HEK293 (cell line): ENCODE results near the gene NPW.

Experiments used
- GLIS1 ChIP-seq: fragments of 450-650 bp; formaldehyde crosslinking; IDR thresholded peaks from 2 replicates; pipeline ENCODE4 v1.5.1; 2016; ENCODE audit warnings: missing biosample characterization, missing genetic modification characterization
- KLF1 ChIP-seq: fragments of 450-650 bp; formaldehyde crosslinking; IDR thresholded peaks from 2 replicates; pipeline ENCODE4 v1.5.1; 2016; ENCODE audit warnings: missing biosample characterization, missing genetic modification characterization
- KLF16 ChIP-seq: fragments of 450-650 bp; formaldehyde crosslinking; IDR thresholded peaks from 2 replicates; pipeline ENCODE4 v1.5.1; 2017; ENCODE audit warnings: missing biosample characterization, missing genetic modification characterization
- OVOL3 ChIP-seq: fragments of 450-650 bp; formaldehyde crosslinking; IDR thresholded peaks from 2 replicates; pipeline ENCODE4 v1.5.1; 2016; ENCODE audit warnings: missing biosample characterization, missing genetic modification characterization
- SP2 ChIP-seq: fragments of 450-650 bp; formaldehyde crosslinking; IDR thresholded peaks from 2 replicates; pipeline ENCODE4 v1.5.1; 2016; ENCODE audit warnings: missing biosample characterization, missing genetic modification characterization
- ZBTB7A ChIP-seq: fragments of 450-650 bp; formaldehyde crosslinking; IDR thresholded peaks from 2 replicates; pipeline ENCODE4 v1.5.1; 2016; ENCODE audit warnings: low read depth, missing biosample characterization, missing genetic modification characterization
- ZFHX2 ChIP-seq: fragments of 450-650 bp; formaldehyde crosslinking; conservative IDR thresholded peaks from 2 replicates; pipeline ENCODE4 v1.5.1; 2016; ENCODE audit warnings: missing biosample characterization, missing genetic modification characterization
- ZIC2 ChIP-seq: fragments of 450-650 bp; formaldehyde crosslinking; IDR thresholded peaks from 2 replicates; pipeline ENCODE4 v1.5.1; 2016; ENCODE audit warnings: missing biosample characterization, missing genetic modification characterization
- ZNF10 ChIP-seq: fragments of 450-650 bp; formaldehyde crosslinking; IDR thresholded peaks from 2 replicates; pipeline ENCODE4 v1.5.1; 2017; ENCODE audit warnings: missing biosample characterization, missing genetic modification characterization
- ZNF114 ChIP-seq: fragments of 450-650 bp; formaldehyde crosslinking; IDR thresholded peaks from 2 replicates; pipeline ENCODE4 v1.5.0; 2017; ENCODE audit warnings: missing biosample characterization, missing genetic modification characterization
- ZNF133 ChIP-seq: fragments of 450-650 bp; formaldehyde crosslinking; IDR thresholded peaks from 2 replicates; pipeline ENCODE4 v1.5.1; 2016; ENCODE audit warnings: missing biosample characterization, missing genetic modification characterization
- ZNF2 ChIP-seq: fragments of 450-650 bp; formaldehyde crosslinking; IDR thresholded peaks from 2 replicates; pipeline ENCODE4 v1.5.1; 2016; ENCODE audit warnings: missing biosample characterization, missing genetic modification characterization
- ZNF223 ChIP-seq: fragments of 450-650 bp; formaldehyde crosslinking; IDR thresholded peaks from 2 replicates; pipeline ENCODE4 v1.5.1; 2016; ENCODE audit warnings: missing biosample characterization, missing genetic modification characterization
- ZNF302 ChIP-seq: fragments of 450-650 bp; formaldehyde crosslinking; IDR thresholded peaks from 2 replicates; pipeline ENCODE4 v1.5.1; 2016; ENCODE audit warnings: missing biosample characterization, missing genetic modification characterization, low read depth
- ZNF354C ChIP-seq: fragments of 450-650 bp; formaldehyde crosslinking; IDR thresholded peaks from 2 replicates; pipeline ENCODE4 v1.5.1; 2016; ENCODE audit warnings: missing biosample characterization, missing genetic modification characterization, low read depth, borderline replicate concordance
- ZNF394 ChIP-seq: fragments of 450-650 bp; formaldehyde crosslinking; IDR thresholded peaks from 2 replicates; pipeline ENCODE4 v1.5.1; 2016; ENCODE audit warnings: missing biosample characterization, missing genetic modification characterization, mild to moderate bottlenecking, moderate library complexity, borderline replicate concordance
- ZNF514 ChIP-seq: fragments of 450-650 bp; formaldehyde crosslinking; IDR thresholded peaks from 2 replicates; pipeline ENCODE4 v1.5.1; 2016; ENCODE audit warnings: missing biosample characterization, missing genetic modification characterization
- ZNF529 ChIP-seq: fragments of 450-650 bp; formaldehyde crosslinking; IDR thresholded peaks from 2 replicates; pipeline ENCODE4 v1.5.1; 2017; ENCODE audit warnings: missing genetic modification characterization, missing biosample characterization; ENCODE audit not compliant: insufficient replicate concordance
- ZNF629 ChIP-seq: fragments of 450-650 bp; formaldehyde crosslinking; IDR thresholded peaks from 2 replicates; pipeline ENCODE4 v1.5.1; 2017; ENCODE audit warnings: missing biosample characterization, missing genetic modification characterization
- ZNF654 ChIP-seq: fragments of 450-650 bp; formaldehyde crosslinking; IDR thresholded peaks from 2 replicates; pipeline ENCODE4 v1.5.1; 2016; ENCODE audit warnings: low read depth, missing biosample characterization, missing genetic modification characterization
- ZNF76 ChIP-seq: fragments of 450-650 bp; formaldehyde crosslinking; IDR thresholded peaks from 2 replicates; pipeline ENCODE4; 2016; ENCODE audit warnings: low read depth, missing biosample characterization, missing genetic modification characterization, borderline replicate concordance
- TF ChIP-seq, protein P1 (sequence below): fragments of 450-650 bp; formaldehyde crosslinking; IDR thresholded peaks from 2 replicates; pipeline ENCODE4 v1.5.1; 2016; ENCODE audit warnings: missing biosample characterization, missing genetic modification characterization
- TF ChIP-seq, protein P2 (sequence below): fragments of 450-650 bp; formaldehyde crosslinking; IDR thresholded peaks from 2 replicates; pipeline ENCODE4 v1.5.1; 2016; ENCODE audit warnings: missing biosample characterization, missing genetic modification characterization
- TF ChIP-seq, protein P3 (sequence below): fragments of 450-650 bp; formaldehyde crosslinking; IDR thresholded peaks from 2 replicates; pipeline ENCODE4 v1.5.1; 2017; ENCODE audit warnings: missing biosample characterization, missing genetic modification characterization
- TF ChIP-seq, protein P4 (sequence below): fragments of 450-650 bp; formaldehyde crosslinking; IDR thresholded peaks from 2 replicates; pipeline ENCODE4; 2016; ENCODE audit warnings: missing biosample characterization, missing genetic modification characterization
- TF ChIP-seq, protein P5 (sequence below): fragments of 450-650 bp; formaldehyde crosslinking; IDR thresholded peaks from 2 replicates; pipeline ENCODE4 v1.5.1; 2016; ENCODE audit warnings: missing biosample characterization, missing genetic modification characterization
- TF ChIP-seq, protein P6 (sequence below): fragments of 450-650 bp; formaldehyde crosslinking; IDR thresholded peaks from 2 replicates; pipeline ENCODE4 v1.5.1; 2016; ENCODE audit warnings: missing biosample characterization, missing genetic modification characterization
- TF ChIP-seq, protein P7 (sequence below): fragments of 450-650 bp; formaldehyde crosslinking; IDR thresholded peaks from 2 replicates; pipeline ENCODE4 v1.5.1; 2017; ENCODE audit warnings: missing biosample characterization, missing genetic modification characterization
- TF ChIP-seq, protein P8 (sequence below): fragments of 450-650 bp; formaldehyde crosslinking; IDR thresholded peaks from 2 replicates; pipeline ENCODE4 v1.5.1; 2016; ENCODE audit warnings: missing biosample characterization, missing genetic modification characterization

The NPW gene

DNA sequence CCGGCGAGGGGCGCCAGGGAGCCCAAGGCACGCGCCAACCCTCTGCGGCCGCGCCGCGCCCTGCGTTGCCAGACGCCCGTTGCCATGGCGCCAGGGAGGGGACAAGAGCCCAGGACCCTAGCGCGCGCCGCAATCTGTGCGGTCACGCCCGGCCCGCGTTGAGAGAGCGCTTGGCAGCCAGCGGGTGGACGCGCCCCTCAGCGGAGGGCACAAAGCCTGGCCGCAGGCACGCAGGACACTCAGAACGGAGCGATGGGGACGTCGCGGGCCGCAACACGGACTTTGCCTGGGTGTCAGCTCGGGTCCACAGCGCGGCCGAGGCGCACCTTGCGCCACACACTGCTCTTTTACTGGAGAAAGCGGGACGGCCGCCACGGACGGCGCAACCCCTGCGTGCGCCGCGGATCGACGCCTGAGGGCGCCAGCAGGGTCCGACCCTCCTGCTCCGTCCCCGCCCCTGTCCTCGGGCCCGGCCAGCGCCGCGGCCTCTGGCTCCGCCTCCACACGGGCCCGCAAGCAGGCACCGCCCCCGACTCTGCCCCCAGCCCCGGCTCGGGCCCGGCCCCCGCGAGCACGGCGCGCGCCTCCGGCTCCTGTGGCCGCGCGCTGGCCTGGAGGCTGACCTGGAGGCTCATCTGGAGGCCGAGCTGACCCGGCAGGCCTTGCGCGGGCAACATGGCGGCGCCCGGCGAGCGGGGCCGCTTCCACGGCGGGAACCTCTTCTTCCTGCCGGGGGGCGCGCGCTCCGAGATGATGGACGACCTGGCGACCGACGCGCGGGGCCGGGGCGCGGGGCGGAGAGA, 35.8 kb upstream of the NPW start, which contains the start of gene GFER (continued):
- TF ChIP-seq, protein P1, sequence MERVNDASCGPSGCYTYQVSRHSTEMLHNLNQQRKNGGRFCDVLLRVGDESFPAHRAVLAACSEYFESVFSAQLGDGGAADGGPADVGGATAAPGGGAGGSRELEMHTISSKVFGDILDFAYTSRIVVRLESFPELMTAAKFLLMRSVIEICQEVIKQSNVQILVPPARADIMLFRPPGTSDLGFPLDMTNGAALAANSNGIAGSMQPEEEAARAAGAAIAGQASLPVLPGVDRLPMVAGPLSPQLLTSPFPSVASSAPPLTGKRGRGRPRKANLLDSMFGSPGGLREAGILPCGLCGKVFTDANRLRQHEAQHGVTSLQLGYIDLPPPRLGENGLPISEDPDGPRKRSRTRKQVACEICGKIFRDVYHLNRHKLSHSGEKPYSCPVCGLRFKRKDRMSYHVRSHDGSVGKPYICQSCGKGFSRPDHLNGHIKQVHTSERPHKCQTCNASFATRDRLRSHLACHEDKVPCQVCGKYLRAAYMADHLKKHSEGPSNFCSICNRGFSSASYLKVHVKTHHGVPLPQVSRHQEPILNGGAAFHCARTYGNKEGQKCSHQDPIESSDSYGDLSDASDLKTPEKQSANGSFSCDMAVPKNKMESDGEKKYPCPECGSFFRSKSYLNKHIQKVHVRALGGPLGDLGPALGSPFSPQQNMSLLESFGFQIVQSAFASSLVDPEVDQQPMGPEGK (tag by site-specific recombination), result peak; percentile 93
- TF ChIP-seq, protein P2, sequence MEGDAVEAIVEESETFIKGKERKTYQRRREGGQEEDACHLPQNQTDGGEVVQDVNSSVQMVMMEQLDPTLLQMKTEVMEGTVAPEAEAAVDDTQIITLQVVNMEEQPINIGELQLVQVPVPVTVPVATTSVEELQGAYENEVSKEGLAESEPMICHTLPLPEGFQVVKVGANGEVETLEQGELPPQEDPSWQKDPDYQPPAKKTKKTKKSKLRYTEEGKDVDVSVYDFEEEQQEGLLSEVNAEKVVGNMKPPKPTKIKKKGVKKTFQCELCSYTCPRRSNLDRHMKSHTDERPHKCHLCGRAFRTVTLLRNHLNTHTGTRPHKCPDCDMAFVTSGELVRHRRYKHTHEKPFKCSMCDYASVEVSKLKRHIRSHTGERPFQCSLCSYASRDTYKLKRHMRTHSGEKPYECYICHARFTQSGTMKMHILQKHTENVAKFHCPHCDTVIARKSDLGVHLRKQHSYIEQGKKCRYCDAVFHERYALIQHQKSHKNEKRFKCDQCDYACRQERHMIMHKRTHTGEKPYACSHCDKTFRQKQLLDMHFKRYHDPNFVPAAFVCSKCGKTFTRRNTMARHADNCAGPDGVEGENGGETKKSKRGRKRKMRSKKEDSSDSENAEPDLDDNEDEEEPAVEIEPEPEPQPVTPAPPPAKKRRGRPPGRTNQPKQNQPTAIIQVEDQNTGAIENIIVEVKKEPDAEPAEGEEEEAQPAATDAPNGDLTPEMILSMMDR (tag by site-specific recombination), result peak; percentile 91
- TF ChIP-seq ZFHX2 (tag by site-specific recombination) (no peak), GLIS1 (tag by site-specific recombination) (no peak), ZNF76 (peak; percentile 87), KLF16 (peak; percentile 94), ZNF629 (tag by site-specific recombination) (peak; percentile 52), ZNF529 (tag by site-specific recombination) (no peak), ZNF2 (tag by site-specific recombination) (peak; percentile 69), ZNF223 (tag by site-specific recombination) (no peak), SP2 (tag by site-specific recombination) (peak; percentile 57), ZNF133 (tag by site-specific recombination) (no peak), OVOL3 (tag by site-specific recombination) (no peak), ZNF302 (no peak), ZBTB7A (tag by site-specific recombination) (peak; percentile 59; the same call in 1 of the 2 replicates), ZNF10 (tag by site-specific recombination) (no peak), ZNF114 (tag by site-specific recombination) (no peak), ZNF394 (tag by site-specific recombination) (peak; percentile 41; the same call in 1 of the 2 replicates), ZNF354C (no peak), ZIC2 (peak; percentile 81), ZNF514 (no peak), ZNF654 (no peak), KLF1 (tag by site-specific recombination) (peak; percentile 99)
- TF ChIP-seq, protein P3, sequence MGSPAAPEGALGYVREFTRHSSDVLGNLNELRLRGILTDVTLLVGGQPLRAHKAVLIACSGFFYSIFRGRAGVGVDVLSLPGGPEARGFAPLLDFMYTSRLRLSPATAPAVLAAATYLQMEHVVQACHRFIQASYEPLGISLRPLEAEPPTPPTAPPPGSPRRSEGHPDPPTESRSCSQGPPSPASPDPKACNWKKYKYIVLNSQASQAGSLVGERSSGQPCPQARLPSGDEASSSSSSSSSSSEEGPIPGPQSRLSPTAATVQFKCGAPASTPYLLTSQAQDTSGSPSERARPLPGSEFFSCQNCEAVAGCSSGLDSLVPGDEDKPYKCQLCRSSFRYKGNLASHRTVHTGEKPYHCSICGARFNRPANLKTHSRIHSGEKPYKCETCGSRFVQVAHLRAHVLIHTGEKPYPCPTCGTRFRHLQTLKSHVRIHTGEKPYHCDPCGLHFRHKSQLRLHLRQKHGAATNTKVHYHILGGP (tag by site-specific recombination), result no peak
- TF ChIP-seq, protein P4, sequence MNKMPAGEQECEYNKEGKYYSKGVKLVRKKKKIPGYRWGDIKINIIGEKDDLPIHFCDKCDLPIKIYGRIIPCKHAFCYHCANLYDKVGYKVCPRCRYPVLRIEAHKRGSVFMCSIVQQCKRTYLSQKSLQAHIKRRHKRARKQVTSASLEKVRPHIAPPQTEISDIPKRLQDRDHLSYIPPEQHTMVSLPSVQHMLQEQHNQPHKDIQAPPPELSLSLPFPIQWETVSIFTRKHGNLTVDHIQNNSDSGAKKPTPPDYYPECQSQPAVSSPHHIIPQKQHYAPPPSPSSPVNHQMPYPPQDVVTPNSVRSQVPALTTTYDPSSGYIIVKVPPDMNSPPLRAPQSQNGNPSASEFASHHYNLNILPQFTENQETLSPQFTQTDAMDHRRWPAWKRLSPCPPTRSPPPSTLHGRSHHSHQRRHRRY (tag by site-specific recombination), result no peak
- TF ChIP-seq, protein P5, sequence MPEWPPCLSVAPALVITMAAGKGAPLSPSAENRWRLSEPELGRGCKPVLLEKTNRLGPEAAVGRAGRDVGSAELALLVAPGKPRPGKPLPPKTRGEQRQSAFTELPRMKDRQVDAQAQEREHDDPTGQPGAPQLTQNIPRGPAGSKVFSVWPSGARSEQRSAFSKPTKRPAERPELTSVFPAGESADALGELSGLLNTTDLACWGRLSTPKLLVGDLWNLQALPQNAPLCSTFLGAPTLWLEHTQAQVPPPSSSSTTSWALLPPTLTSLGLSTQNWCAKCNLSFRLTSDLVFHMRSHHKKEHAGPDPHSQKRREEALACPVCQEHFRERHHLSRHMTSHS (tag by site-specific recombination), result no peak
- TF ChIP-seq, protein P6, sequence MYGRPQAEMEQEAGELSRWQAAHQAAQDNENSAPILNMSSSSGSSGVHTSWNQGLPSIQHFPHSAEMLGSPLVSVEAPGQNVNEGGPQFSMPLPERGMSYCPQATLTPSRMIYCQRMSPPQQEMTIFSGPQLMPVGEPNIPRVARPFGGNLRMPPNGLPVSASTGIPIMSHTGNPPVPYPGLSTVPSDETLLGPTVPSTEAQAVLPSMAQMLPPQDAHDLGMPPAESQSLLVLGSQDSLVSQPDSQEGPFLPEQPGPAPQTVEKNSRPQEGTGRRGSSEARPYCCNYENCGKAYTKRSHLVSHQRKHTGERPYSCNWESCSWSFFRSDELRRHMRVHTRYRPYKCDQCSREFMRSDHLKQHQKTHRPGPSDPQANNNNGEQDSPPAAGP (tag by site-specific recombination), result peak; percentile 97
- TF ChIP-seq, protein P7, sequence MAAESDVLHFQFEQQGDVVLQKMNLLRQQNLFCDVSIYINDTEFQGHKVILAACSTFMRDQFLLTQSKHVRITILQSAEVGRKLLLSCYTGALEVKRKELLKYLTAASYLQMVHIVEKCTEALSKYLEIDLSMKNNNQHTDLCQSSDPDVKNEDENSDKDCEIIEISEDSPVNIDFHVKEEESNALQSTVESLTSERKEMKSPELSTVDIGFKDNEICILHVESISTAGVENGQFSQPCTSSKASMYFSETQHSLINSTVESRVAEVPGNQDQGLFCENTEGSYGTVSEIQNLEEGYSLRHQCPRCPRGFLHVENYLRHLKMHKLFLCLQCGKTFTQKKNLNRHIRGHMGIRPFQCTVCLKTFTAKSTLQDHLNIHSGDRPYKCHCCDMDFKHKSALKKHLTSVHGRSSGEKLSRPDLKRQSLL (tag by site-specific recombination), result peak; percentile 69; the same call in 1 of the 2 replicates
- TF ChIP-seq, protein P8, sequence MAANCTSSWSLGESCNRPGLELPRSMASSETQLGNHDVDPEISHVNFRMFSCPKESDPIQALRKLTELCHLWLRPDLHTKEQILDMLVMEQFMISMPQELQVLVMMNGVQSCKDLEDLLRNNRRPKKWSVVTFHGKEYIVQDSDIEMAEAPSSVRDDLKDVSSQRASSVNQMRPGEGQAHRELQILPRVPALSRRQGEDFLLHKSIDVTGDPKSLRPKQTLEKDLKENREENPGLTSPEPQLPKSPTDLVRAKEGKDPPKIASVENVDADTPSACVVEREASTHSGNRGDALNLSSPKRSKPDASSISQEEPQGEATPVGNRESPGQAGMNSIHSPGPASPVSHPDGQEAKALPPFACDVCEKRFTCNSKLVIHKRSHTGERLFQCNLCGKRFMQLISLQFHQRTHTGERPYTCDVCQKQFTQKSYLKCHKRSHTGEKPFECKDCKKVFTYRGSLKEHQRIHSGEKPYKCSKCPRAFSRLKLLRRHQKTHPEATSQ (tag by site-specific recombination), result no peak; the same call in 1 of the 2 replicates
